Stomach (tissue), 19 donors: ENCODE measurements around the gene PLEKHA6. TPM values are rescaled to one million over a fixed set of nuclear protein-coding genes. Genes with fewer than 3 reads are reported as not detected.

Source experiments
- DNase-seq, 2 donors: peaks; one replicate each; pipeline versions ENCODE4 v3.0.0 to v3.0.0-alpha.2; 2013 to 2019
- H3K27ac ChIP-seq, 5 donors: fragments of 200-600 bp in 4 of 5; sonication (generic) in 4 of 5; one replicate each; pipeline ENCODE4 v1.5.1; 2013 to 2019; ENCODE audit warnings: mild to moderate bottlenecking in 1 of 5, moderate library complexity in 1 of 5
- H3K27me3 ChIP-seq, 3 donors: fragments of 200-600 bp; sonication (generic); one replicate each; pipeline ENCODE4 v1.5.1; 2017 to 2019; ENCODE audit warnings: mixed run types in 1 of 3
- H3K36me3 ChIP-seq, 4 donors: fragments of 200-600 bp; sonication (generic); 1 replicate in 3 of 4; 2 replicates in 1 of 4; pipeline ENCODE4 v1.5.1; 2016 to 2019
- H3K4me1 ChIP-seq, 4 donors: fragments of 200-600 bp; sonication (generic); one replicate each; pipeline ENCODE4 v1.5.1; 2016 to 2019
- H3K4me3 ChIP-seq, 4 donors: fragments of 200-600 bp; sonication (generic) in 3 of 4; one replicate each; pipeline ENCODE4 v1.5.1; 2016 to 2019; ENCODE audit warnings: mild to moderate bottlenecking in 1 of 4
- H3K9me3 ChIP-seq, 4 donors: fragments of 200-600 bp; sonication (generic); one replicate each; pipeline ENCODE4 v1.5.1; 2016 to 2019
- EP300 ChIP-seq: sonication (generic); formaldehyde crosslinking; IDR thresholded peaks from one replicate; pipeline ENCODE4 v1.6.1; 2017; ENCODE audit warnings: antibody characterized with exemption
- POLR2A ChIP-seq, 4 donors: fragments of 450-650 bp; IDR thresholded peaks; one replicate each; pipeline ENCODE4 v1.6.1; 2016; ENCODE audit warnings: antibody characterized with exemption in 4 of 4, control low read depth in 2 of 4, mild to moderate bottlenecking in 1 of 4, moderate library complexity in 1 of 4
- POLR2AphosphoS5 ChIP-seq, 3 donors: sonication (generic); formaldehyde crosslinking; IDR thresholded peaks; one replicate each; pipeline ENCODE4 v1.6.1; 2016; ENCODE audit warnings: antibody characterized with exemption in 3 of 3
- WGBS, 5 donors: extraction: QIAGEN DNeasy Blood & Tissue Kit in 3 of 5; methylation state at CpG; one replicate each; pipeline versions ENCODE4 v1.1.5 to v1.1.7; 2013 to 2018; 5-methylcytosine and 5-hydroxymethylcytosine counted together
- intact Hi-C: fragments of 100-400 bp; cut with DNase I; formaldehyde crosslinking; loops from one replicate; pipeline ENCODE4 v1.15.1; 2023; ENCODE audit warnings: low total_unique reads
- long read RNA-seq, 10 donors: transcript quantifications; one replicate each; lab custom pipeline, GENCODE V29; 2026
- polyA plus RNA-seq, 3 donors: library from polyadenylated mRNA; stranded (reverse); fragments of 200-250 nt; gene quantifications; one replicate each; pipeline ENCODE4 v1.2.3, GENCODE V29; 2013
- total RNA-seq, 5 donors: library from RNA; depleted of rRNA; stranded (reverse); fragments of >200 nt; gene quantifications; one replicate each; pipeline versions ENCODE4 v1.1.0 to v1.2.3, GENCODE V29; 2014 to 2016
- TF ChIP-seq, protein P1 (sequence below), 7 experiments: fragments of 450-650 bp in 4 of 7; fragments of 200-600 bp in 3 of 7; sonication (generic) in 3 of 7; IDR thresholded peaks; one replicate each; pipeline ENCODE4 v1.5.1; 2016 to 2019; ENCODE audit warnings: antibody characterized with exemption in 7 of 7, control low read depth in 2 of 7, mild to moderate bottlenecking in 1 of 7
- donor health status: healthy with polysubstance abuse.
- donor health status: Bipolar disorder and iron deficiency.
- donor health status: healthy.

Gene PLEKHA6, protein sequence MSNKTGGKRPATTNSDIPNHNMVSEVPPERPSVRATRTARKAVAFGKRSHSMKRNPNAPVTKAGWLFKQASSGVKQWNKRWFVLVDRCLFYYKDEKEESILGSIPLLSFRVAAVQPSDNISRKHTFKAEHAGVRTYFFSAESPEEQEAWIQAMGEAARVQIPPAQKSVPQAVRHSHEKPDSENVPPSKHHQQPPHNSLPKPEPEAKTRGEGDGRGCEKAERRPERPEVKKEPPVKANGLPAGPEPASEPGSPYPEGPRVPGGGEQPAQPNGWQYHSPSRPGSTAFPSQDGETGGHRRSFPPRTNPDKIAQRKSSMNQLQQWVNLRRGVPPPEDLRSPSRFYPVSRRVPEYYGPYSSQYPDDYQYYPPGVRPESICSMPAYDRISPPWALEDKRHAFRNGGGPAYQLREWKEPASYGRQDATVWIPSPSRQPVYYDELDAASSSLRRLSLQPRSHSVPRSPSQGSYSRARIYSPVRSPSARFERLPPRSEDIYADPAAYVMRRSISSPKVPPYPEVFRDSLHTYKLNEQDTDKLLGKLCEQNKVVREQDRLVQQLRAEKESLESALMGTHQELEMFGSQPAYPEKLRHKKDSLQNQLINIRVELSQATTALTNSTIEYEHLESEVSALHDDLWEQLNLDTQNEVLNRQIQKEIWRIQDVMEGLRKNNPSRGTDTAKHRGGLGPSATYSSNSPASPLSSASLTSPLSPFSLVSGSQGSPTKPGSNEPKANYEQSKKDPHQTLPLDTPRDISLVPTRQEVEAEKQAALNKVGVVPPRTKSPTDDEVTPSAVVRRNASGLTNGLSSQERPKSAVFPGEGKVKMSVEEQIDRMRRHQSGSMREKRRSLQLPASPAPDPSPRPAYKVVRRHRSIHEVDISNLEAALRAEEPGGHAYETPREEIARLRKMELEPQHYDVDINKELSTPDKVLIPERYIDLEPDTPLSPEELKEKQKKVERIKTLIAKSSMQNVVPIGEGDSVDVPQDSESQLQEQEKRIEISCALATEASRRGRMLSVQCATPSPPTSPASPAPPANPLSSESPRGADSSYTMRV
- 10 to 100 TPM; 12.5 to 97.9 (median 39.1) TPM for total RNA-seq
- polyA plus RNA-seq: 10 to 100 TPM in 2 of 3 donors, 1 to 10 TPM in 1; 6.4 to 37.5 (median 32.1) TPM
- long read RNA-seq, donor 1: 0 reads
- long read RNA-seq, donor 2, partial matches to known transcripts: 12 of 15 reads
- long read RNA-seq, donor 2, other reads (novel, unspliced or antisense): 0 of 15 reads
- long read RNA-seq, donor 3, partial matches to known transcripts: 0 of 1 reads
- long read RNA-seq, donor 3, other reads (novel, unspliced or antisense): 0 of 1 reads
- long read RNA-seq, donor 4: 0 reads
- long read RNA-seq, donor 5, partial matches to known transcripts: 5 of 5 reads
- long read RNA-seq, donor 5, other reads (novel, unspliced or antisense): 0 of 5 reads
- long read RNA-seq, donor 6: 0 reads
- long read RNA-seq, donor 7, partial matches to known transcripts: 9 of 10 reads
- long read RNA-seq, donor 7, other reads (novel, unspliced or antisense): 0 of 10 reads
- long read RNA-seq, donor 8: 0 reads
- long read RNA-seq, donor 9, partial matches to known transcripts: 5 of 8 reads
- long read RNA-seq, donor 9, other reads (novel, unspliced or antisense): 0 of 8 reads
- long read RNA-seq, donor 10: 0 reads

DNA sequence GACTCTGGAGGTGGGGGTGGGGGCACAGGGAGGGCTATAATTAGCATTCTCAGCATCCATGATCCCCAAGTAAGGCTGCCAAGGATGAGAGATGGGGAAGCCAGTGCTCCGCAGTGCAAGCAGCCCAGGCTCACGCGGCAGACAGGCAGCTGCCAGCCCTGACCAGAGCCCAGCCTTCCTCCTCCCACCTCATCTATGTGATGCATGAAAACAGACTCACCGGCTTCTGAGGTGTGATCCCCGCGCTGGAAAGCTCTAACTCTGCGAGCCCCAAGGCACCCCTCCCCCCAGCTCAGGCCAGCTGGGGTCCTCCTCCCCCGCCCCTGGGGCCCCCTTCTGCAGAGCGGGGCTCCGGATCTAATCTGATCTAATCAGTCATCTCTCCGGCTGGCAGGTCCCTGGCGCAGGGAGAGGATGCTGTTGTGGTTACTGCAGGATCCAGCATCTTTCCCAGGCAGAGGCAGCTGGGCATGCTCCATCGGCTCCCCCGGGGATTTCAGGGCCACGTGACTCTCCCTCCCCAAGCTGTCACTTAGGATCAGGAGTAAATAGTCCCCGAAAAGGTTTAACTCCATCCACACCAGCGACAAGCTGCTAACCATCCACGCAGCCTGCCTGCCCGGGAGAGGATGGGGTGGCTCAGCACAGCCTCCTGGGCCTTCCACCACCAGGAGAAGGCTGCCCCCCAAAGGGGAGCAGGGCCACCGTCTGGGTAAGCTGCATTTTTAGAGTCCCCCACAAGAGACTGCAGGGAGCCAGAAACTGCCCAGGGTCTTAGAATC is at the start of gene PLEKHA6:
Gene PLEKHA6 (minus strand): TSS at position 456 of the 782 bp plus-strand sequence. CDS start 86,202 bp downstream, outside the sequence.
- H3K4me3 ChIP-seq: peak within 1 kb of the TSS in 1 of 4 donors; percentile 24
- intact Hi-C loops: loop anchor here (5.0 kb wide), 2 partner anchors 147 to 197 kb away; partner anchors contain the start of gene GOLT1A
- peaks cover 0 to 21% (median 0%) of the 10 kb centered on the region in 3 donors for H3K27me3 ChIP-seq
- peak within 1 kb of the TSS in 3 of 5 donors; percentile 6 to 48 (median 42) for H3K27ac ChIP-seq
- DNase-seq: peak in 1 of 2 donors; percentile 88
- H3K36me3 ChIP-seq: no peaks in the 10 kb centered on the region
- peaks cover 42 to 72% (median 49%) of the 10 kb centered on the region in 4 donors for H3K4me1 ChIP-seq
- no peaks in the 10 kb centered on the region for H3K9me3 ChIP-seq
- TF ChIP-seq EP300 (no peak), POLR2AphosphoS5 (IDR thresholded peaks at IDR 0.05) (no peak)
- TF ChIP-seq, protein P1, sequence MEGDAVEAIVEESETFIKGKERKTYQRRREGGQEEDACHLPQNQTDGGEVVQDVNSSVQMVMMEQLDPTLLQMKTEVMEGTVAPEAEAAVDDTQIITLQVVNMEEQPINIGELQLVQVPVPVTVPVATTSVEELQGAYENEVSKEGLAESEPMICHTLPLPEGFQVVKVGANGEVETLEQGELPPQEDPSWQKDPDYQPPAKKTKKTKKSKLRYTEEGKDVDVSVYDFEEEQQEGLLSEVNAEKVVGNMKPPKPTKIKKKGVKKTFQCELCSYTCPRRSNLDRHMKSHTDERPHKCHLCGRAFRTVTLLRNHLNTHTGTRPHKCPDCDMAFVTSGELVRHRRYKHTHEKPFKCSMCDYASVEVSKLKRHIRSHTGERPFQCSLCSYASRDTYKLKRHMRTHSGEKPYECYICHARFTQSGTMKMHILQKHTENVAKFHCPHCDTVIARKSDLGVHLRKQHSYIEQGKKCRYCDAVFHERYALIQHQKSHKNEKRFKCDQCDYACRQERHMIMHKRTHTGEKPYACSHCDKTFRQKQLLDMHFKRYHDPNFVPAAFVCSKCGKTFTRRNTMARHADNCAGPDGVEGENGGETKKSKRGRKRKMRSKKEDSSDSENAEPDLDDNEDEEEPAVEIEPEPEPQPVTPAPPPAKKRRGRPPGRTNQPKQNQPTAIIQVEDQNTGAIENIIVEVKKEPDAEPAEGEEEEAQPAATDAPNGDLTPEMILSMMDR (IDR thresholded peaks at IDR 0.05): peak in 2 of 7 experiments; percentile 3 to 23
- 7 to 26% (median 17%) methylated on average over 12 to 20 of the region's 20 CpGs for whole genome bisulfite sequencing, 5 donors

- peaks cover 25 to 48% (median 36%) of the 10 kb centered on the region in 4 donors for H3K4me1 ChIP-seq
- intact Hi-C loops: no loop called here
- H3K36me3 ChIP-seq: peaks cover 18 to 27% (median 26%) of the 10 kb centered on the region in 4 donors
- H3K27me3 ChIP-seq: no peaks in the 10 kb centered on the region
- peak in 1 of 2 donors; percentile 23 for DNase-seq
- WGBS, 5 donors: 0 to 1% (median 0%) methylated on average over 3 of the region's 3 CpGs
- peak overlapping the region; percentile 80 to 95 (median 84) for H3K4me3 ChIP-seq
- H3K27ac ChIP-seq: peak overlapping the region in 4 of 5 donors; percentile 99 to 100 (median 100)
- H3K9me3 ChIP-seq: no peaks in the 10 kb centered on the region
- TF ChIP-seq EP300 (no peak), POLR2A (IDR thresholded peaks at IDR 0.05) (no peak), POLR2AphosphoS5 (IDR thresholded peaks at IDR 0.05) (no peak)
- TF ChIP-seq, protein P1 (IDR thresholded peaks at IDR 0.05): no peak
Observed at GRCh38 chr1:204409123-204409522, 49.4 kb upstream of the PLEKHA6 start.

DNA sequence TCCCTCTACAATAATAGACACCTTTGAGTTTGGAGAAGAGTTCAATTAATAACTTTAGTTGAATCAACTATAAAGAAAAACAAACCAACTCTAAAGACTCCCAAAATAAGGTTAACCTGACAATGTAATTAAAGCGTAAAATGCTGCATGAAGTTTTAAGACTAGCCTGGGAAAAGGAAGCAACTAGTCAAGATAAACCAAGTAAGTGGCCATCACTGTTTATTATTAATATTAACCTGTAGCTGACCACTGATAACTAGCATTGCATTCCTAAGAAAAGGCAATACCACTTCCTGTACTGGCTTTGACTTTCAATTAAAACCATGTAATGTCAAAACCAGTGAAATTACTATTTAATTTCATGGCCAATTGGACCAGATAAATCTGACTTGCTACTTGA is 48.9 kb upstream of the PLEKHA6 start:
- WGBS, 5 donors: 0 to 5% (median 2%) methylated on average over 1 of the region's 1 CpG
- DNase-seq: no peak
- Histone ChIP-seq H3K4me1 (peaks cover 25 to 53% (median 37%) of the 10 kb centered on the region in 4 donors), H3K27me3 (no peaks in the 10 kb centered on the region), H3K9me3 (no peaks in the 10 kb centered on the region), H3K27ac (peak overlapping the region in 4 of 5 donors; percentile 99 to 100 (median 100)), H3K36me3 (peaks cover 23 to 32% (median 31%) of the 10 kb centered on the region in 4 donors), H3K4me3 (peak overlapping the region; percentile 80 to 95 (median 84))
- intact Hi-C loops: no loop called here
- TF ChIP-seq POLR2AphosphoS5 (IDR thresholded peaks at IDR 0.05) (no peak), POLR2A (IDR thresholded peaks at IDR 0.05) (no peak), EP300 (no peak)
- TF ChIP-seq, protein P1 (IDR thresholded peaks at IDR 0.05): no peak
